HFFc6 (cell line): ENCODE data around the gene RGS6. TPM values are rescaled to one million over a fixed set of nuclear protein-coding genes. Genes with fewer than 3 reads are reported as not detected.

Experiments used
- DNase-seq: peaks from one replicate; pipeline ENCODE4 v3.0.0-alpha.2; 2018
- H3K27ac Mint-ChIP-seq: 2 replicates; pipeline ENCODE4 v1.8.0; 2020; ENCODE audit warnings: mild to moderate bottlenecking, mixed read lengths
- H3K27me3 Mint-ChIP-seq: 2 replicates; pipeline ENCODE4 v1.8.0; 2021; ENCODE audit warnings: mild to moderate bottlenecking, moderate library complexity, mixed read lengths; ENCODE audit not compliant: insufficient read depth
- H3K36me3 Mint-ChIP-seq: 2 replicates; pipeline ENCODE4 v1.8.0; 2021; ENCODE audit warnings: low read depth, mixed read lengths
- H3K4me1 Mint-ChIP-seq: 2 replicates; pipeline ENCODE4 v1.8.0; 2020; ENCODE audit warnings: low read depth, mixed read lengths
- H3K4me3 Mint-ChIP-seq: 2 replicates; pipeline ENCODE4 v1.8.0; 2020; ENCODE audit warnings: mild to moderate bottlenecking, moderate library complexity, mixed read lengths
- H3K9me3 Mint-ChIP-seq: 2 replicates; pipeline ENCODE4 v1.8.0; 2020; ENCODE audit warnings: mild to moderate bottlenecking, mixed read lengths
- total RNA-seq, 6 experiments: library from RNA; stranded (reverse); fragmentation: NEBNext Ultra II Directional; extraction: Animal tissue kit (Norgen Biotek cat#: 25700); gene quantifications; 2 replicates in 1 of 6; 3 replicates in 5 of 6; pipeline ENCODE4 v1.2.3, GENCODE V29; 2021
- TF ChIP-seq, protein P1 (sequence below): fragments of 200-600 bp; sonication (generic); IDR thresholded peaks from 2 replicates; pipeline ENCODE4 v1.5.0; 2021; ENCODE audit warnings: antibody characterized with exemption, mild to moderate bottlenecking

The RGS6 gene
- total RNA-seq, 6 experiments from 2014 or later: not detected

DNA sequence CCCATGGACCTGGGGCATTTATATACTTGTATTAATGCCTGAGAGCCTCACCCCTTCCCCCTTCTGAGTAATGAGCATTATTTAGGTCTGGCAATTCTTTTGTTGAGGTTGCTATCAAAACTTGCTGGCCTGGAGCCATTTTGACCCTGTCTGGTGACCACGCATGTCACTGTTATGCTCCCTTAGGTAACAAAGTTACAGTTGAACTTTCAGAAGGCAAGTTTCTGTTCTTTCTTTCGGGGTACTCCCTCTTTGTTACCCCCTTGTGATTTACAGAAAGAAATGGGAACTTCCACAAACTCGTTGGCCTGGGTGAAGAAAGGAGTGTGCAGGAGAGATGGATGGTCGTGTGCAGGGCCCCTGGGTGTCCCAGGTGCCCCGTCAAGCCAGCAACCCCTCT, 656.3 kb downstream of the RGS6 start:
- Mint-ChIP-seq H3K4me3 (no peak overlapping the region), H3K36me3 (no peaks in the 10 kb centered on the region), H3K4me1 (no peaks in the 10 kb centered on the region), H3K9me3 (no peaks in the 10 kb centered on the region), H3K27ac (no peak overlapping the region), H3K27me3 (no peaks in the 10 kb centered on the region; the same call in 1 of the 2 replicates)
- TF ChIP-seq, protein P1, sequence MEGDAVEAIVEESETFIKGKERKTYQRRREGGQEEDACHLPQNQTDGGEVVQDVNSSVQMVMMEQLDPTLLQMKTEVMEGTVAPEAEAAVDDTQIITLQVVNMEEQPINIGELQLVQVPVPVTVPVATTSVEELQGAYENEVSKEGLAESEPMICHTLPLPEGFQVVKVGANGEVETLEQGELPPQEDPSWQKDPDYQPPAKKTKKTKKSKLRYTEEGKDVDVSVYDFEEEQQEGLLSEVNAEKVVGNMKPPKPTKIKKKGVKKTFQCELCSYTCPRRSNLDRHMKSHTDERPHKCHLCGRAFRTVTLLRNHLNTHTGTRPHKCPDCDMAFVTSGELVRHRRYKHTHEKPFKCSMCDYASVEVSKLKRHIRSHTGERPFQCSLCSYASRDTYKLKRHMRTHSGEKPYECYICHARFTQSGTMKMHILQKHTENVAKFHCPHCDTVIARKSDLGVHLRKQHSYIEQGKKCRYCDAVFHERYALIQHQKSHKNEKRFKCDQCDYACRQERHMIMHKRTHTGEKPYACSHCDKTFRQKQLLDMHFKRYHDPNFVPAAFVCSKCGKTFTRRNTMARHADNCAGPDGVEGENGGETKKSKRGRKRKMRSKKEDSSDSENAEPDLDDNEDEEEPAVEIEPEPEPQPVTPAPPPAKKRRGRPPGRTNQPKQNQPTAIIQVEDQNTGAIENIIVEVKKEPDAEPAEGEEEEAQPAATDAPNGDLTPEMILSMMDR: no peak
- DNase-seq: no peak

DNA sequence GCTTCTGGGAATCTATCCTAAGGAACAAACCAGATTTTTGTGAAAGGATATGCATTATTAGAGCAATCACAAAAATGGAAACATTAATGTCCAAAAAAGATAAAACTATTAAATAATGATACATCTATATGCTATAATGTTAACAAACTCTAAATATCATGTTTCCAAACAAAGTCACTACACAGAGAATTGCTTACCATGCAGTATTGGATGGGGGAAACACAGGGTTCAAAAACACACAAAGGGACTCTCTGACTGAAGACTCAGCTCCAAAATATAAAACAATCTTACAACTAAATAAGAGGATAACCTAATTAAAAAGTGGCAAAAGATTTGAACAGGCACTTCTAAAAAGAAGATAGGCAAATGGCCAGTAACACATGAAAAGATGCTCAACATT, 657.4 kb downstream of the RGS6 start:
- H3K9me3 Mint-ChIP-seq: no peaks in the 10 kb centered on the region
- no peaks in the 10 kb centered on the region for H3K36me3 Mint-ChIP-seq
- no peaks in the 10 kb centered on the region for H3K4me1 Mint-ChIP-seq
- TF ChIP-seq, protein P1: no peak
- DNase-seq: no peak
- H3K4me3 Mint-ChIP-seq: no peak overlapping the region
- H3K27ac Mint-ChIP-seq: no peak overlapping the region
- no peaks in the 10 kb centered on the region; the same call in 1 of the 2 replicates for H3K27me3 Mint-ChIP-seq

DNA sequence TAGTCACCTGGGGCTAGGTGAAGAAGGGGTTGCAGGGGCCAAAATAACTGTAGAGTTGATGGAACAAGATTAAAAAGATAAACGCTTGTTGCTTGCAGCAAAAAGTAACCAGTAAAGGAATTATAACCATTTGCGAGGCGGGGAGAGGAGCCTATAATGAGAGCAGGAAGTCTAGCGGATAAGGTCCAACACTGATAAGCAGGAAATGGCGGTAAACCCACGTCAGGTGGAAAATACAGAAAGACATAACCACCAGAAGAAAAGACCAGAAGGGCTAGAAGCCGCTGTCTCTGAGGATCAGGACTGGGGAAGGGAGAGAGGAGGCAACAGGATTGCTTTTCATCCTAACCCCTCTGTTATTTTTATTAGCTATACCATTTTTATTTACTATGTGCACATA, 658.3 kb downstream of the RGS6 start:
- Mint-ChIP-seq H3K27ac (no peak overlapping the region), H3K4me3 (no peak overlapping the region), H3K36me3 (no peaks in the 10 kb centered on the region), H3K27me3 (no peaks in the 10 kb centered on the region; the same call in 1 of the 2 replicates), H3K9me3 (no peaks in the 10 kb centered on the region), H3K4me1 (no peaks in the 10 kb centered on the region)
- no peak for DNase-seq
- TF ChIP-seq, protein P1: no peak

DNA sequence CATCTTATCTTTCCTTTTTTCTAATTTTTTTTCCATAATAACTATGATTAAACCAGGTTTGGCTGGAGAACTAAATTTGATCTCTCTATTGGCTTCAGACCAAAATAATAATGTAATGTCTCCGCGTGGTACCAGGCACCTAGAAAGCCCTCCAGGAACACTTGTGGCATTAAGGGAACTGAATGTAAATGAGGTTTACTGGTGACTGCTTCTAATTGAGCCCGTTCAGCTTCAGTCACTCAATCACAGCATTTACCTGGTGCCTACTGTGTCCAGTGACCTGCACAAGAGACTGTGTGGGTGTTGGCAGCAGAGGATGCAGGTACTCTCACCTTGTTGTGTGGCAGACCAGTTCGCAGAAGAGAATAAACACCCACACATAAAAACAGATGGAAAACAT, 659.2 kb downstream of the RGS6 start:
- Mint-ChIP-seq H3K4me3 (no peak overlapping the region), H3K36me3 (no peaks in the 10 kb centered on the region), H3K9me3 (no peaks in the 10 kb centered on the region), H3K27ac (no peak overlapping the region), H3K4me1 (no peaks in the 10 kb centered on the region), H3K27me3 (no peaks in the 10 kb centered on the region; the same call in 1 of the 2 replicates)
- TF ChIP-seq, protein P1: no peak
- DNase-seq: no peak

DNA sequence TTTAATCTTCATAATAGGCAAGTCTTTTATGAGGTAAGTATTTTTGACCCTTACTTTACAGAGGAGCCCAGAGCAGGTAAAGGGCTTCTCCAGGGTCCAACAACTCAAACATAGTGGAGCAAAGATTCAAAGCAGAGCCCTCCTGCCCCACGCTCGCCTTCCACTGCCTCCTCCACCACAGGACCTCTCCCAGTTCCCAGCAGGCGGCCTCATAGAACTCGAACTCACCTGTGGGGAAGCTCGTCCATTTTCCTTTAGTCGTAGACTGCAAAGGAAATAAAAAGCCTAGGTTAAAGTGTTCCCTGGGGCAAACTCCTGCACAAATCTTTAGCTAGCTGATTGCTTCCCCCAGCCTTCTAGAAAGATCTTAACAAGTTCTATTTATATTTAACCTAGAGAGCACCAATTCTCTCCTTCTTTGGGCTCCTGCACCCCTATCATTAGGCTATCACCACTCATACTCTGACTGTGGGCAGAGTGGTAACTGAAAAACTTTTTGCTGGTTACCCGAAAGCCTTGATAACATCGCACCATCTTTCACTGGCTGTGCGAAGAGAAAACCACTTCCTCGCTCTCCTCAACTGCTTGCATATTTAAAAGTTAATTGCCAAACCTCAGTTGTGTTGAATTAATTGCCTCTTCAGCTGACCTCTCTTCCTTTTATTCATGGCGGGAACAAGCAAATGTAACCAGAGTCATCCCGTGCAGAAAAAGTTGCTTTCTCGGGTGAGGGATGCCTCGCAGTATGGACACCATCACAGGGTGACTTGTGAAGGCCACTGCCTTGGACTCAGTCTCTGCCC, 662.1 kb downstream of the RGS6 start:
- TF ChIP-seq, protein P1: no peak
- no peaks in the 10 kb centered on the region for H3K36me3 Mint-ChIP-seq
- H3K4me3 Mint-ChIP-seq: no peak overlapping the region
- no peaks in the 10 kb centered on the region; the same call in 1 of the 2 replicates for H3K27me3 Mint-ChIP-seq
- H3K4me1 Mint-ChIP-seq: no peaks in the 10 kb centered on the region
- H3K9me3 Mint-ChIP-seq: no peaks in the 10 kb centered on the region
- H3K27ac Mint-ChIP-seq: no peak overlapping the region
- no peak for DNase-seq
